HG03025 (cell line): Measurements from ENCODE around the gene STK24.

Experiments
- ATAC-seq: cut with Tn5 transposase; IDR thresholded peaks from one replicate; pipeline ENCODE4 v1.9.1; 2021; ENCODE audit warnings: mild to moderate bottlenecking, moderate library complexity; ENCODE audit not compliant: unreplicated experiment, low FRiP score

Gene STK24

DNA sequence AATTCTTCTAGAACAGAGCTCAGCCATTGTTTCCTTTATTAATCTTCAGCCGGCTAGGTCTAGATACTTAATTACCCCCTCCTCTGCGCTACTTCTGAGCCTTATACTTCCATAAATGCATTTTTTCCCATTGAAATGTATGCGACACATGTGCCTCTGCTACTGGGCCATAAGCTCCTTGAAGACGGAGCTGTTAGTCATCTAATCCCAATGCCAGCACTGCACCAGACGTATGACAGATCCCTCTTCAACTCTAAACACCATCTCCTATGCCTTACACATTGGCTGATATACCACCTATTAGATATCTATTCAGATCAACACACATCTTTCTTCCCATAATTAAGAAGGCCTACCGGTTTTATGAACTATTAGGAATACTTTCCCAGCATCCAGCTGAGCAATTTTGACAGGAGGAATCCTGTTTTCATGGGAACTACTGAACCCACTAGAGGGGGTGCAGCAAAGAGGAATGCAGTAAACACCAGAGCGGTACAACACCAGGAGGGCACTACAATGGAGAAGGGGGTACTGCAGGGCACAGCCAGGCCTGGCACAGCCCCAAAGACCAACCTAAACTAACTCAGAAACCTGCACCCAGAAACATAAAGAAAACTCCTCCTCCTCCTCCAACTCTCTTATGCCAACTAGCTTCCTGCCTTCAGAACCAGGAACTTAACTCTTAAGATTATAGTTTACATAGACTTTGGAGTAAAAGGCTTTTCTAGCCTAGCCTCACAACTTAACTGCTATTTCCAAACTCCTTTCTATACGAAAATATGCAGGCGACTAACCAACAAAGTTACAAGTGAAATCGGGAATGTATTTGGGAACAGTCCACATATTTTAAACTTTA lies 18.7 kb downstream of the STK24 start:
- no peak for ATAC-seq

DNA sequence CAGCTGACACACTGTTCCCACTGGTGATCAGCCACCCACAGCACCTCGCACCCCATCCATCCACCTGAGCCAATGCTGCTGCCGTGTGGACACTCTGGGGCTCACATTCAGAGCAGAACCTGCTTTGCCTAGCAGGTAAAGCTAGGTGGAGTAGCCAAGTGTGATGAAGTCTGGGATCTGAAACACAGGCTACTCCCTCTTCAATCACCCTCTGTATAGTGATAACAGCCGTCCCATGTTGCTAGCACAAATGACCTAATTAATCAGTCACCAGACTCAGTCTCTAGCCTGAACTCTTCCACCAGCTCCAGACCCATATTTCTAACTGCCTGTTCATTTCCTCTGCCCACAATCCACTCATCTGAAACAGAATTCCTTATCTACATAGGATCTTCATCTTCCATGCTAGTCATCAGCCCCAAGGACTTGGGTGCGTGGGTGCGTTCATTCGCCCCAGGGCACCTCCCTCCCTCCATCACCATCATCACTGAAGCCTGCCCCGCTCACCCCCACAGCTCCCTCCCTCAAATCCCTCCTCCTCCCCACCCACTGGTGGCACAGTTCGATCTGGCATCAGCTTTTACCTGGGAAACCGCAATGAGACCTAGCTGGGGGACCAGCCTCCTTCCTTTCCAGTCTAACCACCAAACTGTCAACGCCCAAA lies 19.8 kb downstream of the STK24 start:
- no peak for ATAC-seq

DNA sequence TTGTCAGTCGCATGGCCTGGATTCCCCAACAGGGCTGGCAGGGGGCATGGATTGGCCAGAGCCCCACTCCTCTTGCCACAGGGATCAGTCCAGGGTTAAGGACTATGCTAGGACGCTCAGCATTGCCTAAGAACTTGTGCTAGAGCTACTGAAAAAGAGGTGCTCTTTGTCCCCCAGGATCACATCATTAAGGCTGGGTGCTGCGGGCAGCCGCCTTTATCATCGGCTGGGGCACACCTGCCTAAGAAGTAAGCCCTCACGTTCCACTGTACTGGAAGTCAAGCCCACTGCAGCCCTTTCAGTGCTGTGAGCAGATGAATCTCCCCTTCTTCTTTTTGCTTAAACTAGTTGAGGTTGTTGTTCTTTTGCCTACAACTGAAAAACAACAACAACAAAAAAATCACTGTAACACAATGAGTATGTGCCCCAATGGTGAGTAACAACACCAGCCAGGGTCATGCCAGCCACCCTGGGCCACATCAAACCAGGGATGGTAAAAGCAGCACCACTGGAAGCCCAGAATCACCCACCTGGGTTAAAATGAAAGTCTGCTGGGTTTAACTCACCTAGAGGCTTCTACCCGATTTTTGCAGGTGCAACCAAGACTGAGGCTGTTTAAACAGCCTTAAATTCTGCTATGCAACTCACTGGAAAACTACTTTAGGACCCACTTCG lies 20.6 kb downstream of the STK24 start:
- ATAC-seq = no peak

DNA sequence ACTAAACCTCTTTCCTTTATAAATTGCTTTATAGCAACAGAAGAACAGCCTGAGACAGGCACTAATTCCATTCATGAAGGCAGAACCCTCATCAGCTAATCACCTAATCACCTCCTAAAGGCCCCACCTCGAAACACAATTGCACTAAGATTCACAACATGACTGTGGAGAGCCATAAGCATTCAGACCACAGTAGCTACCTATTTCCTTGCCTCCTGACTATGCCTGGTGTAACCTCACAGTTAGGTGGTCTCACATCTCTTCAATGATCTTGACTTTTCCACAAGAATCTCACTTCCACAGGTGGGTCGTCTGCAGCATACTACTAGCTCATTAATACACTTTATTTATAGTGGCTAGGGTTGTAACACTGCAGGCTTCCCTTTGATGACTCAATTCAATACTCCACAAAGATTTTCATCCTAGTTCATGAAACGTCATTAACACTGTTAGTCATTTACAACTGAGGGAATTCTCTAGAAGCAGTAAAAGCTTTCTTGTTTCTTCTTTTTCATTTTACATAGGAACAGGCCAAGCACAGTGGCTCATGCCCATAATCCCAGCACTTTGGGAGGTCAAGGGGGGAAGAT lies 27.1 kb downstream of the STK24 start:
- ATAC-seq = no peak

DNA sequence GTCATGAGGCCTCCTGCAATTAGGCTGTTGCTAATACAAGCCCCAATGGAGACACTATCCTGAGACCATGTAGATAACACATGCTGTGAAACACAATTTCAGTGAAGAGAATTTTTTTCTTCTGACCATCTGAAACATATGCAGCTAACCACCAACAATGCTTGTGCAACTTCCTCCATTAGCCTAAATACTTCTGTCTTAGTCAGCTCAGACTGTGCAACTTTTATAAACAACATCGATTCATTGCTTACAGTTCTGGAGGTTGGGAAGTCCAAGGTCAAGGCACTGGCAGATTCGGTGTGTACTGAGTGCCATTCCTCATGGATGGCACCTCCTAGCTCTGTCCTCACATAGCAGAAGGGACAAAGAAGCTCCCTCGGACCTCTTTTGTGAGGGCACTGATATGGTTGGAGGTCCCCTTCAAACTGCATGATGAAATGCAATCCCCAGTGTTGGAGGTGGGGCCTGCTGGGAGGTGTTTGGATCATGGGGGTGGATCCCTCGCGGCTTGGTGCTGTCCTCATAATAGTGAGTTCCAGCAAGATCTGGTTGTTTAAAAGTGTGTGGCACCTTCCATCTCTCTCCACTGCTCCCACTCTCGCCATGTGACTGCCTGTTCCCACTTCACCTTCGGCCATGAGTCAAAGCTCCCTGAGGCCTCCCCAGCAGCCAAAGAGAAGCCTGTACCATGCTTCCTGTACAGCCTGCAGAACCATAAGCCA lies 27.7 kb downstream of the STK24 start:
- ATAC-seq = no peak

DNA sequence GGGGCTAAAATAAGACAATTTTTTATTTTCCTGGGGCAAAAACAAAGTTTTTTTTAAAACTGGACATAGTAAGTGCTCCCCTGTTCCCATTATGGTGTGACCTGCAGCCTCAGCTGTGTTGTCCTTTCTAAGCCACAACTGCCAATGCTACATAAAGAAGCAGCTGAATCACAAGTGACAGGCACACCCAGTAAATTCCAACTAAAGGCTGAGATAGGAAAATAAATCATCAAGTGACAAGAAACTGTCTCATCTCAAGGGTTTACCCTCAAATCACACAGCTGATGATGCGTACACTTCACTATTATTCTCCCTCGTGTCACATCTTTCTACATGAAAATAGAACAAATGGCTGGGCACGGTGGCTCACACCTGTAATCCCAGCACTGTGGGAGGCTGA lies 28.7 kb downstream of the STK24 start:
- no peak for ATAC-seq

DNA sequence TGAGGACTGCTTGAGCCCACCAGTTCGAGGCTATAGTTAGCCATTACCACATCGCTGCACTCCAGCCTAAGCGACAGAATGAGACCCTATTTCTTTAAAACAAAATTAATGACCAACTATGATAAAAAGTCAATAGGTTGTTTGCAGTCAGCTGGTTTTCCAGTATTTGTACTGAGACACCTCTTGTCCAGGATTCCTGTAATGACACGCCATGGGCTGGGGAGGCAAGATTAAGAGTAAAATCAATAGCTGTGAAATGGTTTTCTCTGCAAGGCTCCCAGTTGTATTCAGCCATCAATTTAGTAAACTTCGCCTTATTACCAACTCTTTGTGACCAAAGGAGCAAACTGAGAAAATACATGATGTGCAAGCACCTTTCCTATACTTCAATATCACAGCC lies 29.5 kb downstream of the STK24 start:
- no peak for ATAC-seq

DNA sequence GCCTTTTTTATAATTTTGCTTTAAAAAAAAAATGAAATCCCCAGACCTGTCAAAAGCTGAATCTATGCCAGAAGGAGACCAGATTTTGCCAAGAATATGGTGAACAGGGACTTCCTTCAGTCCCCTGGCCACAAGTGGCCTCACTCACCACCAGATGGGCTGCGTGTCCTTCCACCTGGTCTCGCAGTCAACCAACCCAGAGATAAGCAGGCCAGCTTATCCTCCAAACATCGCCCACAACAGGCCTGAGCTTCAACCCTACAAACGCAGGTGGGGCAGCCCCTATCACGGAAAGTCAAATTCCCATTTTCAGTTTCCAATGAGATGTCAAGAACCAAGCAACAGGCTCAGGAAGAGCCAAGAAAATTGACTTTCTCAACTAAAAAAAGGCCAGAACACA lies 30.5 kb downstream of the STK24 start:
- ATAC-seq = no peak

DNA sequence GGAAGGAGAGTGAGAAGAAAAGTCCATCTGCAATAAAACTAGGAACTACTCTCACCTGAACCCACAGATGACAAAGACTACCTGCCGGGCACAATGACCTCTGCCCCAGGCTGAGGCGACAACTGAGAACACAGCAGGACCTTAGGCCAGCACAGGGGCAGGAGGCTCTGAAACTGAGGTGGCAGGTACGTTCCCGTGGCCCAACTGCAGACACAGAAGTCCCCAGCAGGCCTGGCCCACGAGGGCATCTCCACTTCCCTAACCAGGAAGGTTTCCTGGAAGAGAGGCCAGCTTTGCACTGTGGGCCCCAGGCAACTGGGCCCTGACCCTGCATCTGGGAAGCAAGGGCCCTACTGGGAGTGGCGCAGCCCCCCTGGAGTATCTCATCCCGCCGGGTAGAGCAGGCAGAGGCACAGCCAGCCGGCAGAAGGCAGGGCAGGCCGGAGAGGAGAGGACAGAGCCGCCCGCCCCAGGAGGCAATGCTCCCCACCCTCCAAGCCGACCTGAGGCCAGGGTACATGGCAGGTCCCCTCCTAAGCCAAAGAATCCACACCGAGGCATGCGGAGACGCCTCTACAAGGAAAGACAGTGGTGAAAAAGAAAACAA lies 32.7 kb downstream of the STK24 start:
- ATAC-seq = peak; percentile 10

DNA sequence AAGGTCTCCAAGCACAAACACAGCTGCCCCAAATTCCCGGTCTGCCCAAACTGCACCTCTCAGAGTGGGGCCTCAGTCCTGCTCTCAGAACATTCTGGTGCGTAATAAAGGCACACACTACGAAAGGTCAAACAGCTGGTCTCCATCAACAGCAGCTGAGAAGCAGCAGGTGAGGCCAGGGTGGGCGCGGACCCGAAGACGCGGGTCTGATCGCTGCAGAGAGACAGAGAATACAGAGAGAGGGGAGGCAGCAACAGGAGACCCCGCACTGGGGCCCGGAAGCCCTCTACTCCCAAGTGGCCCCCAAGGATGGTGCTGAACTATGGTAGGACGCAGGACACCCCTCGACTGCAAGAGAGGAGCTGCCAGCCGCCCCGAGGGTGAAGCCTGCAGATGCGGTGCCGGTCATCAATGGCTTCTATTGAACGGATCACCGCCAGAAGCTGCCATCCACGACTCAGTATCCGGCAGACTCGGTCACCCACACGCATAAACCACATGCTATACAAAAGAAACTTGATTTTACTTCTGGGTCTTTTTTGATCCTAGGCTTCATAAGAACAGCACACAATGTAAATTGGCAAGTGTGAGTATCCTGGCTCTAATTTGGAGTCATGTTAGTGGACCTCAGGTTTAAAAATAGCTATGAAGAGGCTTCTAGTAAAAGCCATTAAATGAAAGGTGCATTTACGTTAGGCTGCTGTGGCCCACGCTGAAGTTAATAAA lies 33.4 kb downstream of the STK24 start:
- ATAC-seq = peak; percentile 17

DNA sequence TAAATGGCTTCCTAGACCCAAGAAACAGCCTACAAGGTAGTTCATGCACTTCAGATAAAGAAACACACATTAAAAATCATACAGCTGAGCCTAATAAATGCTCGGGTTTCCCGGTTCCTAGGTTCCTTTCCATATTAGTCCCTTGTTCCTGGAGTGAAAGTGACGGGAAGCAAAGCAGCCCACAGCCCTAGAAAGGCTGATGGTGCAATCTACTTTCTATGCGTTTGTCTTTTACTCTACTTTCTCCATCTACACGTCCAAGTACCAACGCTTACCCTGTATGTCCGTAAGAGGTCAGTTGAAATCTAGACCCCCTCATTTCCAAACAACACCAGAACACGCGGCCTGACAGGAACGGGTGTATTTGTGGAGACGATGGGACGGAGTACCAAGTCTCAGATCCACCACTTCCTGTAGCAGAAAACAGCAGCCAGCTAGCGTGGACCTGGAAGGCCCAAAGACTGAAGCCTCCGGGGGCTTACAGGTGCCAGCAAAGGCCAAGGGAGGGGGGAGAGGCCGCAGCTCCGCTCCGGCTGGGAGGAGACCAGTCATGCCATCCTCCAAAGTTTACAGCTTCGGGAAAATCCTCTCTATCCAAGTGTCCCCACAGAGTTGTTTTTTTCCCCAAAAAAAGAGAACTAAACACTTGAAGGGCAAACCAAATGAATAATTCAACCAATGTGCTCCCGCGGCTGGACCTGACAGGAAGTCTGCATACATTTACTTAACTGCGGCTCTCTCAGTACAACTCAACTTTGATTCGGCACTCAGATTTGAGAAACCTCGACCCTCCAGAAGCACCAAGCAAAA lies 34.1 kb downstream of the STK24 start:
- peak; percentile 41 for ATAC-seq

DNA sequence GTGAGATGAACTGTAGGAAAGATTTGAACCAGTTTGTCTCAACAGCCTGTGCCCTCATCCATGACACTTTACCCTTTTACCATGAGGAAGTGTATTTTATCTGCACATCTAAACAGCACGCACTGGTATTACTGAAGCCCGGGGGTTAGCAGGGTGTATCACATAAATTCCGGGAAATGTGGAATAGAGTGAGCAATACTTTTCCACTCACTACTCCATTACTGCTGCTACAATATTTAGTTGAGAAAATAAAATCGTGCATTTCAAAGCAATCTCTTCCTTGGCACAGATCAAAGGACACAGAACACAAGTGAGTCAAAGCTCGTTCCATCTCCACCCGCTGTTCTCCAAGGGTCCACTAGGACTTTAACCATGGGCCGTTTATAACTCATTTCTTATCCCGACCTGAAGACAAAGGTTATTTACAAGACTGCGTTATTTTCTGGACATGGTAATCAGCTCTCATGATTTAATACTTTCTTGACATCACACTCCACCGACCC lies 35.2 kb downstream of the STK24 start:
- ATAC-seq = no peak

DNA sequence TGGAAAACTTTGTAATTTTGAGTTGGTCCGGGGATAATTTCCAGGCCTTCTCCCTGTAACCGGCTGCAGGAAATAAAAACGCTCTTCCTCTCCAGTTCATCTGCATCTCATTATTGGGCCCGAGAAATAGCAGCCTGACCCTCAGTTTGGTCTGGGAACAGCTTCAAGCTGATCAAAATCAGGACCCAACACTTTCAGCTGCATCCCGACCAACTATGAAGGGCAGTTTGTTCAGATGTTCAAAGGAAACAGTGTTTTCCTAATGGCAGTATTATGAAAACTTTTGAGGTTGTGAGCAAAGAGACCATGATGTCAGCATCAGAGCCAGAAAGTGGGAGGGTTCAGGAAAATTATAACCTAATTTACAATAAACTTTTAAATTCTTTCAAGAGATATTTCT lies 35.7 kb downstream of the STK24 start:
- no peak for ATAC-seq

DNA sequence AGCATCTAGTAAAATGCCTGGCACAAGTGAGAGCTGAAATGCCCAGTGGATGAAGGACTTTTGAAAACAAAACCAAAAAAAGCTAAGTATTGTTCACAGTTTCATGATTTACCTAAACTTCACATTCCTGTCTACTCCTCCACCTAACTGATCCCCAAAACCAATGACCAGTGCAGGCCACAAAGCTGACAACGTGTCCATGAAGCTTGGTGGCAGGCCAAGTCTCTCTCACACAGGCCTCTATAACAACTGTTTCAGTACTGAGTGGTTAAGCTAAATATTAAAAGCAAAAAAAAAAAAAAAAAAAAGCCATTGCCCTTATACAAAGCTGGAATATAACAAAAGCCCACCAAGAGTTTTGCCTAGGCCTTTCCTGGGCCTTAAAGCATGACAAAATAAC lies 36.4 kb downstream of the STK24 start:
- ATAC-seq = no peak

DNA sequence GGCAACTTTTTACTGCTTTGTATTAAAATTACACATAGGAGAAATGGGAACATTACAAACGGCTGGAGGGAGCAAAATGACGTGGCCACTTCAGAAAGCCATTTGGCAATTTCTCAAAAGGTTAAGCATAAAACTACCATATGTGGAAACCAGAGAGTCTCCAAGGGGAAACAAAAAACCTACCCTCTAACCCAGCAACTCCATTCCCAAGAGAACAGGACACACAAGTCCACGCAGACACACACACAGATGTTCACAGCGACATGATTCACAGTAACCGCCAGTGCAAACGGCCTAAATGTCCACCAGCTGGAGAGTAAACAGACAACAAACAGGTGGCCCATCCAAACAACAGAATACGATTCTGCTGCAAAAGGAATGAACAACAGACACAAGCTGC lies 37.2 kb downstream of the STK24 start:
- ATAC-seq = no peak

DNA sequence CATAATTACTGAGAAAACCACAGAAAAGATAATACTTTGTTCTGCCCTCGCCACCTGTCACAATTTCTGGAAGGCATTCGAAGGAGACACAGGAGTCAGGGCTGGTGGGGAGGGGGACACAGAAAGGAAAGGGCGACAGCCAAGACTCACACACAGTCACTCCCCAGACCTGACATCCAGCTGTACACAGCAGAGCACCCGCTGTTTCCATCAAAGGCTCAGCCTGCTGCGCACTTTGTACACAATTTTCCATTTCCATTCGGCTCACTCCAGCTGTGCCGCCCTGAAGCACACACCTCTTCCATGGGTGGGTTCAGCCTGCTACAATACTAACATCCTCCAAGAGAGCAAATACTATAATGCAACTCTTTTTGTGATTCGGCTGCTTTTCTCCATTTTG lies 38.0 kb downstream of the STK24 start:
- no peak for ATAC-seq

DNA sequence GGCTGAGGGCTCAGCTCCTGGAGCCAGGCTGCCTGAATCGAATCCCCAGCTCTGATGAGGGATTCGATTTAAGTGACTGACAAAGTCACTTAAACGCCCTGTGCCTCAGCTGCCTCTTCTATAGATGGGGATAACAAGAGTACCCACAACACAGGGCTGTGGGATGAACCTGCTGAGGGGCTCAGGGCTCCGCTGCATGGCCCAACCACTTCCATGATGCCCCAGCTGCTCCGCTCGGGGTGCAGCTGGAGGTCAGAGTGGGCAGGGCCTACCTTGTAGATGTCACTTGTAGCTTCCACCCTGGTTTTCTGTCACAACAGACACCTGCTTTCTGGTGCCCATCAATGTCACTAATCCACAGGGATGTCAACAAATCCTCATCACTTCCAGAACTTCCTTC lies 39.2 kb downstream of the STK24 start:
- no peak for ATAC-seq

DNA sequence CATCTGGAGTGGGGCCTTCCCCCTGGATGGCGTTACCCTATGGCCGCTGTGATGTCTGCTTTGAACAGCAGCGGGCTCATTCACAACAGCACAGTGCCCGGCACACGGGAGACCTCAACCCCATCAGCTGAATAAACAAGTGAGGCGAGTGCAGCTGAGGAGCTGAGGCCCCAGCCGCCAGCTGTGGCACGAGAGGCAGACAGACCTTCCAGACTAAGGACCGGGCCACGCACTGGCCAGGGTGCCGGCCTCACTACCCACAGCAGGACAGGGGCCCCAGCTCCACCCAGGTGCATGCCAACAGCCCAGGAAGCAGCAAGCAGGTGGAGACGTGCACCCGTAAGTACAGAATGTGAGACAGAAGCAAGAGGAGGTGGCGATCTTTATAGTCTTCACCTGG lies 39.6 kb downstream of the STK24 start:
- no peak for ATAC-seq

DNA sequence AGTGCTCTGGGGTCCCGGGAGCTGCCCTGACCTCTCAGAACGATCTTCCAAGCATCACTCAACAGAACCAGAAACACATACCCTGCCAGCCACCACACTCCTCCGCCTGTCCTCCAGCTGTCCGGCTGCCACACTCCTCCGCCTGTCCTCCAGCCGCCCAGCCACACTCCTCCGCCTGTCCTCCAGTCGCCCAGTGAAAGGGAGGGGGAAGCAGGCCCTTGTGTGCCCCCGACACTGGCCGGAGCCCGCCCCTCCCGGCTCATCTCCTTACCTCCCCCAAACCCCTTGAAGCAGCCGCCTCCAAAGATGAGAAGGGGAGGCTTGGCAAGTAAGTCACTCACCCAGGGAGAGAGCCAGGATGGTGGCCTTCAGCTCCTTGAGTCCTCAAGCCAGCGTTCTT lies 40.2 kb downstream of the STK24 start:
- no peak for ATAC-seq
